HG03521 (cell line): ENCODE results near the gene SCG3.

Experiments used
- ATAC-seq: cut with Tn5 transposase; IDR thresholded peaks from one replicate; pipeline ENCODE4 v1.9.1; 2021; ENCODE audit warnings: mild to moderate bottlenecking, moderate library complexity; ENCODE audit not compliant: unreplicated experiment

SCG3 gene

GRCh38 chr15:51755790-51756189 is 74.5 kb downstream of the SCG3 start:
- no peak for ATAC-seq

DNA sequence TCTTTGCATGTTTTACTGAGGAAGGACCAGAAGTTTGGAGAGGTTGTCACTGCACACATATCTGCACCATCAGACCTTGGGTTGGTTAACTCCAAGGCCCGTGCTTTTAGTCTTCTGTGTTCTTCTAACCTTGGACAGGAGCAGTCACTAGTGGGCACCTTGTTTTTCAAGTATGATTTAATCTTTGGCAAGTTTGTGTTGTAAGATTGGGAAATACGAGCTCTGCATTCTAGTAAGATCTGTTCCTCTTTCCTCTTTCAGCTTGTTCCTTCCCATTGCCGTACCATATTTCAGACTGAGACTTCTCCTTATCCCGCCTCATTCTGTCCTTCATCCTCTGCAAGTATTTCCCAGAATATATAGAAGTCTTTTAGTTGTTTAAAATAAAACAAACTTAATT is 75.2 kb downstream of the SCG3 start:
- ATAC-seq: no peak

DNA sequence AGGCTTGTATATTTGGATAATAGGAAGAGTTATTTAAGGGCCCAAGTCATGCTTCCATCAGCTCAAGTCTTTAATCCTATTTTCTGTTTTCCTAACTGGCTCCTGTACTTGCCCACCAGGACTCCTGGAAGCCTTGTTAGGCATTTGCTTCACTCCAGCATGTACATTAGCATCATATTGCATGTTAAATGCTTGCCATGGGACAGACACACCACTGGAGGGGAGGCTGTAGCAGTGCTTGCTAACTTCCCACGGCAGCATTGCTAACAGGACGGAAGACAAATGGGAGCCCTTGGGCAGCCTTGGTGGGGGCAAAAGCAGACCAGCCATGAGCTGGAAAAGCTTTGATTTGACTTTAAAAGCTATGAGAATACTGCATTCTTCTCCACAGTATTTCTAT is 76.1 kb downstream of the SCG3 start:
- no peak for ATAC-seq

DNA sequence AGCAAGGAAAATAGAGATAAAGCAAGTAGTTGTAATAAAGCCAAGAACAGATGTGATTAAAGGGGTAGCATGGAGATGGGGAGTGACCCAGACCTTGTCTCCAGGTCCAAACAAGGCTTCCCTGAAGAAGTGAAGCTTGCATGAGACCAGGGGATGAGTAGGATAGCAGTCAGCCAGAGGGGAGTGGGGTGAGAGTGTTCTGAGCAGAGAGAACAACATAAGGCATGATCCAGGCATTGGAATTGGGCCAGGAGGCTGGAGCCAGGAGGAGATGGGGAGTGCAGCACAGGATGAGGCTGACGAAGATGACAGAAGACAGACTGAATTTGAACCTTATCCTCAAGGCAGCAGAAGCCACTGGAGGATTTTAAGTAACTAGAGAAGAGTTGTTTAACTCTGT is 77.3 kb downstream of the SCG3 start:
- no peak for ATAC-seq

- ATAC-seq: no peak
Measured at GRCh38 chr15:51759557-51760070, 78.3 kb downstream of the SCG3 start.

DNA sequence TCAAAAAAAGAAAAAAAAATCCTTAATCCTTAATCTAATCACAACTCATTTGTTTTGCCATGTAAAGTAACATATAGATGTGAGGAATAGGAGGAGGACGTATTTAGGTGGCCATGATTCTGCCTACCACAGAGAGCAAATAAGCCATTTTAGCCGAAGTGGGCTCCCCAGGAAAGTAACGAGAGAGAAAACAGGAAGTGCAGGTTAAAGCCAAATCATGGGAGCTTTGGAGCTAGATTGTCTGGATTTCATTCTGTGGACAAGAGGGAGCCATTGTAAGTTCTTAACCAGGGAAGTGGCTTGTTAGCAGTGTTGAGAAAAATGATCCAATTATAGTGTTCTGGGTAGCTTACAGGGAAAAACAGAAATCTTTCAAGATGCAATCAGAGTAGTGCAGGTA is 79.5 kb downstream of the SCG3 start:
- no peak for ATAC-seq

DNA sequence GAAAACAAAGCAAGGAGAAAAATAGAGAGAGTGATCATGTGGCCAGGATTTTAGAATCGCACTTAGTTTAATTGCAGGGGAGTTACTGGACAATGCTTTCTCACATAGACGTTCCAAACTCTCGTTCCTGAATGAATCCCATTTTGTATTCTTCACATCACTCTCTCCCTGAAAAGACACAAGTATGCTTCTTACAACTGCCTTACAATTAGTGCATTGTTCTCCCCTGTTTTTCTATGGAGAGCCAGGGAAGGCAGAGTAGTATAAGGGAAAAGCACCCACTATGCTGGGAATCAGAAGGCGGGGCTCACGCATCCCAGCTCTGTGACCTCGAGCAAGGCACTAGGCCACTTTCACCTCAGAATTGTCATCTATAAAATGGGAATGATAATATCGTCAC is 84.4 kb downstream of the SCG3 start:
- ATAC-seq: no peak

DNA sequence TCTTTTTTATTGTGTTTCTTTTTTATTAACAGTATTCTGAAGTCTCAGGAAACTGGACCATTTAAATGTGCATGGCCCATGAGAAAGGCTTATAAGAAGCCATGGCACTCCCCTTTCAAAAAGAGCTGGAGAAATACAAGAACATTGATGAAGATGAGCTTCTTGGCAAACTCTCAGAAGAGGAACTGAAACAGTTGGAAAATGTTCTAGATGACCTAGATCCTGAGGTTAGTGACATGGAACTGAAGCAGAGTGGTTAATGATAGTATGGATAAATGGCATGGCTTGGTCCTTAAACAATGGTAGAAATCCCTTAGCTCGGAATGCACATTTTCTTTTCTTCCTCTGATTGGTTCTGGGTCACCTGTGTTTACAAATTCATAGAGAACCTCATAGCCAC is 85.0 kb downstream of the SCG3 start:
- ATAC-seq: no peak

GRCh38 chr15:51768018-51768417 is 86.7 kb downstream of the SCG3 start:
- ATAC-seq: no peak
